Panc1 (cell line): Measurements from ENCODE around the gene CDK4.

Source experiments
- CTCF ChIP-seq: fragments of 450-650 bp; IDR thresholded peaks from 2 replicates; pipeline ENCODE4 v1.5.1; 2017; ENCODE audit warnings: mild to moderate bottlenecking
- POLR2AphosphoS5 ChIP-seq: IDR thresholded peaks from 2 replicates; pipeline ENCODE4 v1.6.1; 2012; ENCODE audit warnings: mild to moderate bottlenecking, low read depth, low read length, moderate library complexity
- REST ChIP-seq, 2 experiments: IDR thresholded peaks; 2 replicates each; pipeline ENCODE4 v1.6.1; 2011 to 2012; ENCODE audit warnings: low read depth in 2 of 2, control low read depth in 1 of 2, low read length in 1 of 2, mild to moderate bottlenecking in 1 of 2, moderate library complexity in 1 of 2; ENCODE audit not compliant: insufficient read depth in 1 of 2
- SIN3A ChIP-seq: IDR thresholded peaks from 2 replicates; pipeline ENCODE4 v1.6.1; 2012; ENCODE audit warnings: low read depth, mild to moderate bottlenecking, low read length, moderate library complexity, borderline replicate concordance; ENCODE audit not compliant: insufficient read depth

- TF ChIP-seq POLR2AphosphoS5 (no peak), SIN3A (no peak), CTCF (no peak), REST (IDR thresholded peaks at IDR 0.05; ENCODE audit: insufficient read depth in 1 of 2, low read depth in 2 of 2, low read length in 1 of 2) (no peak)
These were observed 44.9 kb upstream of the CDK4 start for GRCh38 chr12:57796996-57797395.
